Hypothalamus (tissue), 51 donors: Measurements from ENCODE around the gene KIRREL1.
A peak's percentile ranks its signal among the peaks of the same experiment; 100 is the strongest.

Experiments used
- DNase-seq, 51 donors: peaks; one replicate each; lab custom pipeline; 2025; lab: John Stamatoyannopoulos, UW

The KIRREL1 gene

GRCh38 chr1:158101455-158101854 lies 108.0 kb downstream of the KIRREL1 start:
- DNase-seq: no peak

- DNase-seq: no peak
Measured at GRCh38 chr1:158101927-158102326, 108.5 kb downstream of the KIRREL1 start.

GRCh38 chr1:158102881-158103674 lies 109.6 kb downstream of the KIRREL1 start:
- no peak for DNase-seq

- no peak for DNase-seq
Measured at GRCh38 chr1:158103861-158104522, 110.5 kb downstream of the KIRREL1 start.

- no peak for DNase-seq
Measured at GRCh38 chr1:158104891-158105290, 111.4 kb downstream of the KIRREL1 start.

- no peak for DNase-seq
Measured at GRCh38 chr1:158105352-158106095, 112.1 kb downstream of the KIRREL1 start.

GRCh38 chr1:158107916-158108315 lies 114.5 kb downstream of the KIRREL1 start:
- no peak for DNase-seq

GRCh38 chr1:158112994-158113758 lies 119.7 kb downstream of the KIRREL1 start:
- peak in 19 of 51 donors; percentile 5 to 55 (median 20) for DNase-seq

- no peak for DNase-seq
Measured at GRCh38 chr1:158113759-158114127, 120.3 kb downstream of the KIRREL1 start.

GRCh38 chr1:158115126-158115525 lies 121.7 kb downstream of the KIRREL1 start:
- DNase-seq: no peak

- no peak for DNase-seq
Measured at GRCh38 chr1:158116311-158117167, 123.1 kb downstream of the KIRREL1 start.

- peak in 24 of 51 donors; percentile 3 to 43 (median 18) for DNase-seq
Measured at GRCh38 chr1:158117854-158118704, 124.6 kb downstream of the KIRREL1 start.

GRCh38 chr1:158118713-158119402 lies 125.4 kb downstream of the KIRREL1 start:
- DNase-seq: no peak

- no peak for DNase-seq
Measured at GRCh38 chr1:158119976-158120653, 126.7 kb downstream of the KIRREL1 start.

GRCh38 chr1:158121604-158122254 lies 128.3 kb downstream of the KIRREL1 start:
- DNase-seq: peak in 5 of 51 donors; percentile 3 to 29 (median 10)

- no peak for DNase-seq
Measured at GRCh38 chr1:158122833-158123388, 129.5 kb downstream of the KIRREL1 start.

GRCh38 chr1:158124034-158124433 lies 130.6 kb downstream of the KIRREL1 start:
- DNase-seq: no peak
